Activated CD4-positive, alpha-beta T cell treated with anti-CD3 and anti-CD28 coated beads for 36 hours (primary cell): ENCODE measurements around the gene MAGEF1. TPM values are rescaled to one million over a fixed set of nuclear protein-coding genes. Genes with fewer than 3 reads are reported as not detected.

Experiments used
- total RNA-seq, 2 experiments: library from RNA; stranded (reverse); gene quantifications; one replicate each; pipeline ENCODE4 v1.2.3, GENCODE V29; 2021

MAGEF1 gene
- total RNA-seq, 2 experiments from 2014 or later = 13.6 to 14.3 TPM

Other genes starting within 250 kb of the MAGEF1 start
- gene EPHB3, start 150.3 kb downstream of the MAGEF1 start, total RNA-seq = not detected
- gene VPS8, start 100.1 kb upstream of the MAGEF1 start, total RNA-seq = 10 to 100 TPM; 24.7 to 33.9 TPM